Keratinocyte (primary cell): ENCODE measurements around the gene SULT1B1.

Experiments used
- EZH2 ChIP-seq: IDR thresholded peaks from one replicate; pipeline ENCODE4 v1.6.1; 2012; ENCODE audit warnings: inconsistent platforms, mild to moderate bottlenecking, low read length, moderate library complexity
- TF ChIP-seq, protein P1 (sequence below), 3 experiments: IDR thresholded peaks in 1 of 3; conservative IDR thresholded peaks in 1 of 3; optimal IDR thresholded peaks in 1 of 3; 2 replicates in 2 of 3; 3 replicates in 1 of 3; pipeline versions ENCODE3 to v1.5.1; 2011; ENCODE audit warnings: low read length in 3 of 3, mild to moderate bottlenecking in 3 of 3, moderate library complexity in 2 of 3, control low read depth in 1 of 3, inconsistent platforms in 1 of 3; ENCODE audit not compliant: insufficient read depth in 2 of 3; ENCODE audit errors: extremely low read depth in 1 of 3

DNA sequence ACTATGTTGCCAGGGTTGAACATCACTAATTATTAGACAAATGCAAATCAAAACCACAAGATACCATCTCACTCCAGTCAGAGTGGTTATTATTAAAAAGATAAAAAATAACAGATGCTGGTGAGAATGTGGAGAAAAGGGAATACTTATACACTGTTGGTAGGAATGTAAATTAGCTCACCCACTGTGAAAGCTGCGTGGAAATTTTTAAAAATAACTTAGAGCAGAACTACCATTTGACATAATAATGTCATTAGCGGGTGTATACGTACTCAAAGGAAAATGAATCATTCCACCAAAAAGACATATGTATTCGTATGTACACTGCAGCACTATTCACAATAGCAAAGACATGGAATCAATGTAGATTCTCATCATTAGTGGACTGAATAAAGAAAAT lies 58.7 kb downstream of the SULT1B1 start:
- no peak for TF ChIP-seq EZH2
- TF ChIP-seq, protein P1, sequence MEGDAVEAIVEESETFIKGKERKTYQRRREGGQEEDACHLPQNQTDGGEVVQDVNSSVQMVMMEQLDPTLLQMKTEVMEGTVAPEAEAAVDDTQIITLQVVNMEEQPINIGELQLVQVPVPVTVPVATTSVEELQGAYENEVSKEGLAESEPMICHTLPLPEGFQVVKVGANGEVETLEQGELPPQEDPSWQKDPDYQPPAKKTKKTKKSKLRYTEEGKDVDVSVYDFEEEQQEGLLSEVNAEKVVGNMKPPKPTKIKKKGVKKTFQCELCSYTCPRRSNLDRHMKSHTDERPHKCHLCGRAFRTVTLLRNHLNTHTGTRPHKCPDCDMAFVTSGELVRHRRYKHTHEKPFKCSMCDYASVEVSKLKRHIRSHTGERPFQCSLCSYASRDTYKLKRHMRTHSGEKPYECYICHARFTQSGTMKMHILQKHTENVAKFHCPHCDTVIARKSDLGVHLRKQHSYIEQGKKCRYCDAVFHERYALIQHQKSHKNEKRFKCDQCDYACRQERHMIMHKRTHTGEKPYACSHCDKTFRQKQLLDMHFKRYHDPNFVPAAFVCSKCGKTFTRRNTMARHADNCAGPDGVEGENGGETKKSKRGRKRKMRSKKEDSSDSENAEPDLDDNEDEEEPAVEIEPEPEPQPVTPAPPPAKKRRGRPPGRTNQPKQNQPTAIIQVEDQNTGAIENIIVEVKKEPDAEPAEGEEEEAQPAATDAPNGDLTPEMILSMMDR (optimal IDR thresholded peaks at IDR 0.05 in 1 of 3, IDR thresholded peaks at IDR 0.05 in 1 of 3, conservative IDR thresholded peaks at IDR 0.05 in 1 of 3; ENCODE audit: extremely low read depth in 1 of 3, insufficient read depth in 2 of 3, low read length in 3 of 3): no peak
